Upper lobe of left lung (tissue), 6 donors: ENCODE results near the gene CLPSL1. TPM values are rescaled to one million over a fixed set of nuclear protein-coding genes. Genes with fewer than 3 reads are reported as not detected.

Source experiments
- ATAC-seq, 2 donors: fragments of 200-7000 bp; cut with Tn5 transposase; one replicate each; pipeline ENCODE4 v1.9.1; 2022; ENCODE audit warnings: mild to moderate bottlenecking in 2 of 2, moderate library complexity in 2 of 2; ENCODE audit not compliant: low FRiP score in 2 of 2
- DNase-seq, 2 donors: peaks; one replicate each; pipeline ENCODE4 v3.0.0-alpha.2; 2019 to 2020
- H3K27ac ChIP-seq, 4 donors: fragments of 200-600 bp; sonication (generic); one replicate each; pipeline ENCODE4 v1.5.1; 2016 to 2019
- H3K27me3 ChIP-seq, 4 donors: fragments of 200-600 bp; sonication (generic); one replicate each; pipeline ENCODE4 v1.5.1; 2017 to 2019
- H3K36me3 ChIP-seq, 4 donors: fragments of 200-600 bp; sonication (generic); one replicate each; pipeline ENCODE4 v1.5.1; 2016 to 2019
- H3K4me1 ChIP-seq, 4 donors: fragments of 200-600 bp; sonication (generic); one replicate each; pipeline ENCODE4 v1.5.1; 2018 to 2019
- H3K4me3 ChIP-seq, 4 donors: fragments of 200-600 bp; sonication (generic); one replicate each; pipeline ENCODE4 v1.5.1; 2017 to 2019; ENCODE audit warnings: mild to moderate bottlenecking in 2 of 4, moderate library complexity in 1 of 4
- H3K9me3 ChIP-seq, 4 donors: fragments of 200-600 bp; sonication (generic); one replicate each; pipeline ENCODE4 v1.5.1; 2018 to 2019
- EP300 ChIP-seq, 4 donors: sonication (generic); formaldehyde crosslinking; IDR thresholded peaks; one replicate each; pipeline ENCODE4 v1.5.1; 2017; ENCODE audit warnings: antibody characterized with exemption in 4 of 4, control low read depth in 2 of 4
- POLR2A ChIP-seq, 4 donors: fragments of 450-650 bp; IDR thresholded peaks; one replicate each; pipeline ENCODE4 v1.5.1; 2016 to 2017; ENCODE audit warnings: antibody characterized with exemption in 4 of 4, mild to moderate bottlenecking in 2 of 4
- POLR2AphosphoS5 ChIP-seq, 2 donors: sonication (generic); formaldehyde crosslinking; IDR thresholded peaks; one replicate each; pipeline ENCODE4 v1.5.1; 2017; ENCODE audit warnings: antibody characterized with exemption in 2 of 2
- WGBS, 2 donors: methylation state at CpG; one replicate each; pipeline ENCODE4 v1.1.5; 2017 to 2018; 5-methylcytosine and 5-hydroxymethylcytosine counted together
- total RNA-seq, 6 donors: library from RNA; depleted of rRNA in 4 of 6; stranded (reverse); fragments of >200 nt in 4 of 6; gene quantifications; one replicate each; pipeline versions ENCODE4 v1.1.0 to v1.2.1, GENCODE V29; 2016 to 2021
- TF ChIP-seq, protein P1 (sequence below), 6 experiments: fragments of 450-650 bp in 4 of 6; fragments of 200-600 bp in 2 of 6; sonication (generic) in 2 of 6; IDR thresholded peaks; one replicate each; pipeline ENCODE4 v1.5.1; 2016 to 2019; ENCODE audit warnings: antibody characterized with exemption in 6 of 6
- donor health status: DM: no; HTN: no; CAD: no; lungs with moderate emphysema.
- donor health status: DM: no; HTN: yes; CAD: no; lungs with severe emphysema.

Gene CLPSL1
- total RNA-seq, 6 donors from 2014 or later: not detected

DNA sequence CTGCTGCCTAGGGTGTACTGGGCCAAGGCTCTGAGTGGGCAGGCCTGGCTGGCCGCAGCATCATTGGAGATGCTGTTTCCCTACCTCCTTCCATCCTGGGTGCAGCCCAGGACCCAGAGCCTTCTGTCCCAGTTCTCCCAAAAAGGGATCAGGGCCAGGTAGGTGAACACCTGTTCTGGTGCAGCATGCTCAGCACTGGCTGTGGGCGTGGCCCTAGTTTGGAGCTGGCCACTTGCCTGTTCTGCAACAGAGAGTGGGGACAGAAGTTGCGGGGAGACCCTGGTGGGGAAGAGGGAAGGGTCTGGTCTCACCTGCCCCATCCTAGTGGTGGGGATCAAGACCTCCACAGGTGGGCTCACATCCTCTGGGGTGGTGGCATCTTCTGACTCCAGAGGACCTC is 45.4 kb upstream of the CLPSL1 start:
- Histone ChIP-seq H3K9me3 (no peaks in the 10 kb centered on the region), H3K4me3 (no peak overlapping the region), H3K27ac (peak overlapping the region in 2 of 4 donors; percentile 62 to 100), H3K36me3 (no peaks in the 10 kb centered on the region), H3K4me1 (peaks cover 45 to 59% (median 55%) of the 10 kb centered on the region in 4 donors), H3K27me3 (no peaks in the 10 kb centered on the region)
- TF ChIP-seq, protein P1, sequence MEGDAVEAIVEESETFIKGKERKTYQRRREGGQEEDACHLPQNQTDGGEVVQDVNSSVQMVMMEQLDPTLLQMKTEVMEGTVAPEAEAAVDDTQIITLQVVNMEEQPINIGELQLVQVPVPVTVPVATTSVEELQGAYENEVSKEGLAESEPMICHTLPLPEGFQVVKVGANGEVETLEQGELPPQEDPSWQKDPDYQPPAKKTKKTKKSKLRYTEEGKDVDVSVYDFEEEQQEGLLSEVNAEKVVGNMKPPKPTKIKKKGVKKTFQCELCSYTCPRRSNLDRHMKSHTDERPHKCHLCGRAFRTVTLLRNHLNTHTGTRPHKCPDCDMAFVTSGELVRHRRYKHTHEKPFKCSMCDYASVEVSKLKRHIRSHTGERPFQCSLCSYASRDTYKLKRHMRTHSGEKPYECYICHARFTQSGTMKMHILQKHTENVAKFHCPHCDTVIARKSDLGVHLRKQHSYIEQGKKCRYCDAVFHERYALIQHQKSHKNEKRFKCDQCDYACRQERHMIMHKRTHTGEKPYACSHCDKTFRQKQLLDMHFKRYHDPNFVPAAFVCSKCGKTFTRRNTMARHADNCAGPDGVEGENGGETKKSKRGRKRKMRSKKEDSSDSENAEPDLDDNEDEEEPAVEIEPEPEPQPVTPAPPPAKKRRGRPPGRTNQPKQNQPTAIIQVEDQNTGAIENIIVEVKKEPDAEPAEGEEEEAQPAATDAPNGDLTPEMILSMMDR (IDR thresholded peaks at IDR 0.05): no peak
- TF ChIP-seq POLR2AphosphoS5 (IDR thresholded peaks at IDR 0.05) (no peak), POLR2A (IDR thresholded peaks at IDR 0.05) (no peak), EP300 (IDR thresholded peaks at IDR 0.05) (no peak)
- ATAC-seq: no peak
- peak in 1 of 2 donors; percentile 43 for DNase-seq
- WGBS, 2 donors: 96 to 100% methylated on average over 2 to 3 of the region's 3 CpGs

- DNase-seq: peak in 1 of 2 donors; percentile 82
- peaks cover 38 to 50% (median 46%) of the 10 kb centered on the region in 4 donors for H3K4me1 ChIP-seq
- H3K27ac ChIP-seq: peak overlapping the region in 2 of 4 donors; percentile 62 to 100
- peak in 1 of 2 donors; percentile 53 for ATAC-seq
- H3K27me3 ChIP-seq: no peaks in the 10 kb centered on the region
- WGBS, 2 donors: 58 to 67% methylated on average over 8 of the region's 8 CpGs
- no peaks in the 10 kb centered on the region for H3K36me3 ChIP-seq
- no peaks in the 10 kb centered on the region for H3K9me3 ChIP-seq
- TF ChIP-seq, protein P1 (IDR thresholded peaks at IDR 0.05): peak; percentile 70 to 89 (median 82)
- TF ChIP-seq EP300 (IDR thresholded peaks at IDR 0.05): no peak
- H3K4me3 ChIP-seq: no peak overlapping the region
Observed at GRCh38 chr6:35736253-35736894, 44.4 kb upstream of the CLPSL1 start.

GRCh38 chr6:35736982-35737412 is 43.8 kb upstream of the CLPSL1 start, which contains the start of gene ARMC12:
TSS of gene ARMC12 (plus strand) at chr6:35737032. CDS start at chr6:35737109, 77 bp downstream.
- Histone ChIP-seq H3K4me3 (no peak within 1 kb of the TSS), H3K27me3 (no peaks in the 10 kb centered on the region), H3K27ac (peak within 1 kb of the TSS in 2 of 4 donors; percentile 62 to 100), H3K9me3 (no peaks in the 10 kb centered on the region), H3K36me3 (no peaks in the 10 kb centered on the region), H3K4me1 (peaks cover 38 to 47% (median 44%) of the 10 kb centered on the region in 4 donors)
- ATAC-seq (no peak), DNase-seq (no peak)
- WGBS, 2 donors: 95 to 97% methylated on average over 9 to 10 of the region's 10 CpGs
- TF ChIP-seq POLR2A (IDR thresholded peaks at IDR 0.05): no peak
- TF ChIP-seq POLR2AphosphoS5 (IDR thresholded peaks at IDR 0.05): no peak

DNA sequence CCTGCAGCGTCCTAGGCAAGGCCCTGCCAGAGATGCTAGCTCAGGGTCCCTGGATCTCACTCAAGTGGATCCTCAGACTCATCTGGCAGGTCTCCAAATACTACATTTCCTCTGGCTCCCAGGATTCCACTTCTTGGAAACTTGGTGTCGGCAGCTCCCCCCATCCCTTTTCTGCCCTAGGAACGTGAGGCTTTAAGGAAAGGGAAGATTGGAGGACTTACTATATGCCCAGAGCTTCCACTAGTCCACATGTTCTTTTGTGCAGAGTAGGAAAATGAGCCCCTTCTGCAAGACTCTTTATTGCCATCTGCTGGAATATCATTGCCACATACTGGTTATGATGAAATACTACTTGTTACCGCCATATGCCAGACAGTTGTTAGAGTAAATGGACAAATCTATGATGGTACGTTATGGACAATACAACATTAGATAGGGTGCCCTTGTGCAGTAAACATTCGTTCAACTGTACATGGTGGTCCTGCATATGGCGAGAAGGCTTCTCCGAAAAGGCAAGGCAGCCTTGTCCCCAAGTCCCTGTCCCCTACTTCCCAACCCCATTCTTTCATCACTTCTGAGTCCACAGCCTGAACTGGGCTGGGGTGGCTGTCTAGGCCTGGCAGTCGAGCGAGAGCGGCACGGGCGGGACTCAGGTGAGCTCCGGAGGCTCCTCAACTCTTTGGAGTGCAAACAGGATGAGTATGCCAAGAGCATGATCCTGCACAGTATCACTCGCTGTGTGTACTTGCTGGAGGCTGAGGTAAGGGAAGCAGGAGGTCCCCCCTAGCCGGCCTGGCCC is 43.2 kb upstream of the CLPSL1 start:
- DNase-seq (peak in 1 of 2 donors; percentile 76), ATAC-seq (peak; percentile 92)
- Histone ChIP-seq H3K27me3 (no peaks in the 10 kb centered on the region), H3K27ac (peak overlapping the region in 1 of 4 donors; percentile 21), H3K4me3 (no peak overlapping the region), H3K4me1 (peaks cover 36 to 41% (median 38%) of the 10 kb centered on the region in 4 donors), H3K9me3 (no peaks in the 10 kb centered on the region), H3K36me3 (no peaks in the 10 kb centered on the region)
- WGBS, 2 donors: 56 to 59% methylated on average over 15 to 16 of the region's 16 CpGs
- TF ChIP-seq, protein P1 (IDR thresholded peaks at IDR 0.05): peak; percentile 73 to 95 (median 93)
- TF ChIP-seq POLR2AphosphoS5 (IDR thresholded peaks at IDR 0.05) (no peak), EP300 (IDR thresholded peaks at IDR 0.05) (no peak), POLR2A (IDR thresholded peaks at IDR 0.05) (no peak)
